Hepatocyte (in vitro differentiated cells): ENCODE measurements around the gene NCOA4.

Experiments used
- EZH2phosphoT487 ChIP-seq: fragments of 200-600 bp; sonication (generic); IDR thresholded peaks from one replicate; pipeline ENCODE4 v1.6.1; 2018; ENCODE audit warnings: antibody characterized with exemption, mild to moderate bottlenecking, low read depth, moderate library complexity; ENCODE audit not compliant: unreplicated experiment, severe bottlenecking
- TF ChIP-seq, protein P1 (sequence below): fragments of 200-600 bp; sonication (generic); IDR thresholded peaks from 2 replicates; pipeline ENCODE4 v1.5.1; 2016; ENCODE audit warnings: antibody characterized with exemption, mild to moderate bottlenecking; ENCODE audit not compliant: poor library complexity

DNA sequence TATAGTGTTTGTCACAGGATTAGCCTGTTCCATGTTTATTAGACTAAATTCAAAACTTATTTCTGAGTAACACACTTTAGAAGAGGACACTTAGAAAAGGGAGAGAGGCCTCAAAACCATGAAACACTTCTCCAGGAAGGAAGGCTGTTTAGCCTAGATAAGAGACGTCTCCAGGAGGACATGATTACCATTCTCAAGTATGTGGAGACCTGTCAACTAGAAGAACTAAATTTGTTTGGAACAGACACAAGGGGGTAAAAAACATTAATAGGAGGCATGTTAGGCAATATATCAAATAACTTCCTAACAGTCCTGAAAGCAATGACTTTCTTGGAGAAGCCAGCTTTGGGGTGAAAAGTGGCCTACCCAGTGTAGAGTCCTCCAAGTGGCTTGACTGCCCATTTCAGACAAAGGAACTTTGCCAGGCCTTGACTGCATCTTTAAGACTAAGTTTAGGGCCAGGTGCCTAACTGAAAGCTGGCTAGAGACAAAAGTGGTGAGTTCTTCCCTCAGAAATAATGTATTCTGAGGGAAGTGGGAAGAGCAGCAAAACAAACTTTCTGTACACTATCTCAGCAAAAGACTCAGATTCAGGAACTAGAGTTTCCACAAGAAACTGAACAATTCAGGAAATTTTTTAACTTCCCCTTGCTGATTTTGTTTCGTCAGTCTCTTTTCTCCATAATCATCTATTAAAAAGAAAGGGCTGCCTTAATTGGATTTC is 11.8 kb downstream of the NCOA4 start:
- TF ChIP-seq, protein P1, sequence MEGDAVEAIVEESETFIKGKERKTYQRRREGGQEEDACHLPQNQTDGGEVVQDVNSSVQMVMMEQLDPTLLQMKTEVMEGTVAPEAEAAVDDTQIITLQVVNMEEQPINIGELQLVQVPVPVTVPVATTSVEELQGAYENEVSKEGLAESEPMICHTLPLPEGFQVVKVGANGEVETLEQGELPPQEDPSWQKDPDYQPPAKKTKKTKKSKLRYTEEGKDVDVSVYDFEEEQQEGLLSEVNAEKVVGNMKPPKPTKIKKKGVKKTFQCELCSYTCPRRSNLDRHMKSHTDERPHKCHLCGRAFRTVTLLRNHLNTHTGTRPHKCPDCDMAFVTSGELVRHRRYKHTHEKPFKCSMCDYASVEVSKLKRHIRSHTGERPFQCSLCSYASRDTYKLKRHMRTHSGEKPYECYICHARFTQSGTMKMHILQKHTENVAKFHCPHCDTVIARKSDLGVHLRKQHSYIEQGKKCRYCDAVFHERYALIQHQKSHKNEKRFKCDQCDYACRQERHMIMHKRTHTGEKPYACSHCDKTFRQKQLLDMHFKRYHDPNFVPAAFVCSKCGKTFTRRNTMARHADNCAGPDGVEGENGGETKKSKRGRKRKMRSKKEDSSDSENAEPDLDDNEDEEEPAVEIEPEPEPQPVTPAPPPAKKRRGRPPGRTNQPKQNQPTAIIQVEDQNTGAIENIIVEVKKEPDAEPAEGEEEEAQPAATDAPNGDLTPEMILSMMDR = no peak
- no peak for TF ChIP-seq EZH2phosphoT487
